GM12891 (cell line): Measurements from ENCODE around the gene FAF1.

Experiments used
- POLR2A ChIP-seq: IDR thresholded peaks from 2 replicates; pipeline ENCODE4 v1.6.1; 2011; ENCODE audit warnings: low read depth, low read length, control low read depth
- POLR2AphosphoS5 ChIP-seq: IDR thresholded peaks from 2 replicates; pipeline ENCODE4 v1.6.1; 2011; ENCODE audit warnings: low read depth, low read length, control low read depth
- POU2F2 ChIP-seq: IDR thresholded peaks from 2 replicates; pipeline ENCODE4 v1.6.1; 2011; ENCODE audit warnings: low read depth, mild to moderate bottlenecking, control low read depth, low read length, moderate library complexity
- SPI1 ChIP-seq: IDR thresholded peaks from 2 replicates; pipeline ENCODE4 v1.6.1; 2011; ENCODE audit warnings: low read depth, low read length, control low read depth
- TAF1 ChIP-seq: IDR thresholded peaks from 2 replicates; pipeline ENCODE4 v1.6.1; 2011; ENCODE audit warnings: low read depth, low read length, control low read depth

DNA sequence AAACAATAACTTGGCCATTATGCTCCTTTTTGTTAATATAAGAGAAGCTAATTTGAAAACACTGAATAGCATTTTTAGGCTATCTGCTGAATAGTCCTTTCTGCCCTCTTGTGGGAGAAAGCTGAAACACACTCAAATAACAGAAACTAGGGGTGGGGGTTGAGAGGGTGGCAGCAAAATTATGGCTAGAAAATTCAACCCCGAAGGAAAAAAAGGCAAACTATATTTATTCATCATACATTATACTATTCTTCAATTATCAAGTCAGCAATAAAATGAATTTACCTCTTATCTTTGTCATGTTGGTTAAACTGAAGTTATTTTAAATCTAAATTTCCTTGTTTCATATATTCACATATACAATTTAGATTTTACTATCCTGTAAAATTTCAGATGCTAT lies 255.9 kb downstream of the FAF1 start:
- TF ChIP-seq POLR2A (no peak), POLR2AphosphoS5 (no peak), TAF1 (no peak), SPI1 (no peak), POU2F2 (no peak)
